GM21825 (cell line): ENCODE data around the gene CUX1.
A peak's percentile ranks its signal among the peaks of the same experiment; 100 is the strongest.
"Not testable (repeated sequence)": the region's sequence is repeated elsewhere in the genome, so short reads cannot be mapped to it uniquely, and the experiment has no call there.

Experiments
- ATAC-seq: cut with Tn5 transposase; IDR thresholded peaks from one replicate; pipeline ENCODE4 v1.9.1; 2021; ENCODE audit warnings: mild to moderate bottlenecking, moderate library complexity; ENCODE audit not compliant: unreplicated experiment

CUX1 gene

GRCh38 chr7:101975046-101975445, 157.6 kb downstream of the CUX1 start:
- ATAC-seq, result no peak

GRCh38 chr7:101976411-101976810, 159.0 kb downstream of the CUX1 start:
- ATAC-seq, result no peak

GRCh38 chr7:101977249-101977648, 159.8 kb downstream of the CUX1 start:
- ATAC-seq, result no peak

GRCh38 chr7:101978683-101979082, 161.3 kb downstream of the CUX1 start:
- no peak for ATAC-seq

GRCh38 chr7:101983147-101983811, 165.9 kb downstream of the CUX1 start:
- ATAC-seq, result no peak

GRCh38 chr7:101984133-101984879, 166.9 kb downstream of the CUX1 start:
- no peak for ATAC-seq

- ATAC-seq, result no peak
These were observed 167.9 kb downstream of the CUX1 start for GRCh38 chr7:101985057-101985902.

GRCh38 chr7:101985903-101986734, 168.7 kb downstream of the CUX1 start:
- ATAC-seq, result no peak

- ATAC-seq, result no peak
These were observed 170.1 kb downstream of the CUX1 start for GRCh38 chr7:101987494-101987893.

- ATAC-seq, result not testable (repeated sequence)
These were observed 170.6 kb downstream of the CUX1 start for GRCh38 chr7:101988060-101988459.

GRCh38 chr7:101988513-101988912, 171.1 kb downstream of the CUX1 start:
- no peak for ATAC-seq

- ATAC-seq, result no peak
These were observed 171.7 kb downstream of the CUX1 start for GRCh38 chr7:101989101-101989500.

GRCh38 chr7:101990811-101991418, 173.5 kb downstream of the CUX1 start:
- ATAC-seq, result peak; percentile 80

GRCh38 chr7:101991860-101992259, 174.4 kb downstream of the CUX1 start:
- no peak for ATAC-seq

GRCh38 chr7:101993311-101993710, 175.9 kb downstream of the CUX1 start:
- ATAC-seq, result no peak

- no peak for ATAC-seq
These were observed 177.7 kb downstream of the CUX1 start for GRCh38 chr7:101995121-101995520.

GRCh38 chr7:101996131-101996691, 178.8 kb downstream of the CUX1 start:
- no peak for ATAC-seq

GRCh38 chr7:101996876-101997275, 179.4 kb downstream of the CUX1 start:
- no peak for ATAC-seq

- ATAC-seq, result no peak
These were observed 180.8 kb downstream of the CUX1 start for GRCh38 chr7:101998029-101998905.
